ENCODE measurements around the gene STARD7. TPM values are rescaled to one million over a fixed set of nuclear protein-coding genes. Genes with fewer than 3 reads are reported as not detected.

The STARD7 gene
- total RNA-seq, 1 donor from 2014 or later = 147 TPM

- Histone ChIP-seq H3K9me3 (no peaks in the 10 kb centered on the region), H3K4me1 (peaks cover 37% of the 10 kb centered on the region), H3K27me3 (ENCODE audit: low read depth) (no peaks in the 10 kb centered on the region), H3K27ac (no peak overlapping the region), H3K4me3 (no peak overlapping the region), H3K36me3 (peaks cover 49% of the 10 kb centered on the region)
- intact Hi-C loops (cut with DNase I) = no loop called here
- ATAC-seq = peak in 1 of 2 donors; percentile 31
- no peak for TF ChIP-seq CTCF (IDR thresholded peaks at IDR 0.05)
- no peak for DNase-seq
Measured at GRCh38 chr2:96195410-96196066, 13.1 kb downstream of the STARD7 start.

DNA sequence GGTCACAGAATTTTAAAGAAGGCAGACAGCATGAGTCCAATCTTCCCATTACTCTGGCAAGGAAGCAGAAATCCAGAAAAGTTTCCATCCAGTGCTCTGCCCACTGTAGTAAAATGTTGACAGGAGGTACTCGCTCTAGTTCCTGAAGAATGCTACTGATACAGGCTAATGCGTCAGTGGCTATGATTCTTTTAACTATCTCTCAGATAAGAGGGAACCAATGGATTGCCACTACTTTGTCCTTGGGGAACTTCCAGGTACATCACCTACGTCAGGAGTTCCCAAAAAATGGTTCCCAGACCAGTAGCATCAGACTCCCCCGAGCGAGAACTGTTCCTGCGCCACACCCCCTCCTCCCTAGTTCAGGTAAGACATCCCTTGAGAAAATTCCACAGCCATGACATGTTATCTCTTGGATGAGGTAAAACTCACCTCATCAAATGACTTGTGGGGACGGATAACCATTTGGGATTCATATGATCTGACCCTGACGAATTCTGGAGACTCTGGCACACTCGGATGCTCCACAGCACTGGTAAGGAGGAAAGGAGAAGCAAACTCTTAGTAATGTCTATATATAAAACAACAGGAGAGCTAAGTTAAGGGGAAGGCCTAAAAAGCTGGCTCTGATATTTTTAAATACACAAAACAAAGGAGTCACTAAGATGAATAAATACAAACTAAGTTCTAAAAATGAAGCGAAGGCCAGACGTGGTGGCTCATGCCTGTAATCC lies 16.5 kb downstream of the STARD7 start:
- intact Hi-C loops (cut with DNase I) = no loop called here
- Histone ChIP-seq H3K27me3 (ENCODE audit: low read depth) (no peaks in the 10 kb centered on the region), H3K4me3 (no peak overlapping the region), H3K27ac (no peak overlapping the region), H3K4me1 (peaks cover 10% of the 10 kb centered on the region), H3K36me3 (peaks cover 82% of the 10 kb centered on the region), H3K9me3 (no peaks in the 10 kb centered on the region)
- ATAC-seq (no peak), DNase-seq (no peak)
- no peak for TF ChIP-seq CTCF (IDR thresholded peaks at IDR 0.05)

DNA sequence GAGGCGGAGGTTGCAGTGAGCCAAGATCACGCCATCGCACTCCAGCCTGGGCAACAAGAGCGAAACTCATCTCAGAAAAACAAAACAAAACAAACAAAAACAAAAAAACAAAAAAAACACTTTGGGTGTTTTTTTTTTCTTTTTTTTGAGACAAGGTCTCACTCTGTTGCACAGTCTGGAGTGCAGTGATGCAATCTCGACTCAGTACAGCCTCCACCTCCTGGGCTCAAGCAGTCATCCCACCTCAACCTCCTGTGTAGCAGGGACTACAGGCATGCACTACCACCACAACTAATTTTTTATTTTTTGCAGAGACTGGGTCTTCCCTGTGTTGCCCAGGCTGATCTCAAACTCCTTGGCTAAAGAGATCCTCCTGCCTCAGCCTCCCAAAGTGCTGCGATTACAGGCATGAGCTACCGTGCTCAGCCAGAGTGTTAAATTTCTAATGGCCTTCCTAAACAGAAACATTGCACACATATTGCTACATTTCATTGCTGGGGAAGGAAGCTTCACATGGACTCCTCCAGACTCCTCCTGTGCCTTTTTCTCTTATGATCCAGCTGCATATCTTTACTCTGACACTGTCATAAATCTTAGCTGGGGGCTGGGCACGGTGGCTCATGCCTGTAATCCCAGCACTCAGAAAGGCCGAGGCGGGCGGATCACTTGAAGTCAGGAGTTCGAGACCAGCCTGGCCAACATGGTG lies 19.7 kb downstream of the STARD7 start:
- Histone ChIP-seq H3K27me3 (ENCODE audit: low read depth) (no peaks in the 10 kb centered on the region), H3K4me3 (no peak overlapping the region), H3K36me3 (peaks cover 98% of the 10 kb centered on the region), H3K27ac (no peak overlapping the region), H3K4me1 (no peaks in the 10 kb centered on the region), H3K9me3 (no peaks in the 10 kb centered on the region)
- intact Hi-C loops (cut with DNase I) = no loop called here
- DNase-seq (no peak), ATAC-seq (no peak)
- no peak for TF ChIP-seq CTCF (IDR thresholded peaks at IDR 0.05)

- Histone ChIP-seq H3K4me3 (no peak overlapping the region), H3K4me1 (no peaks in the 10 kb centered on the region), H3K36me3 (peaks cover 77% of the 10 kb centered on the region), H3K27me3 (ENCODE audit: low read depth) (no peaks in the 10 kb centered on the region), H3K9me3 (no peaks in the 10 kb centered on the region), H3K27ac (no peak overlapping the region)
- no peak for TF ChIP-seq CTCF (IDR thresholded peaks at IDR 0.05)
- intact Hi-C loops (cut with DNase I) = no loop called here
- ATAC-seq (no peak), DNase-seq (no peak)
Measured at GRCh38 chr2:96186562-96186961, 22.1 kb downstream of the STARD7 start.

DNA sequence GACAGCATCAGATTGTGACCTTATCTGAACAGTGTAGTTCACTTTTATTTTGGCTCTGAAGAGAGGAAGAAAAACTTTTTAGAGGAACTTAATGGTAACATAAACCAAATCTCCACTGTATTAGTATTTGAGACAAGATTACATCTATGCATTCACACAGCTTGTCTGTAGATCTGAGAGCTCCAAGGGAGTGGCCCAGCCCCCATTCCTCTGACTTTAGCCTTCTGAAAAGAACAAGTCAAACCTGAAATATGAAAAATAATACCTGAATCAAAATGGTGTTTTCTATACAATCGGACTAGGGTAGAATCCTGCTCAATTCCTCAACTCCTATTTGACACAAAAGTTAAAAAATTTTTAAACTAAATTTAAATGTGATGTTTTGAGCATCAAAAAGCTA lies 23.1 kb downstream of the STARD7 start:
- peaks cover 67% of the 10 kb centered on the region for H3K36me3 ChIP-seq
- H3K27me3 ChIP-seq (ENCODE audit: low read depth) = no peaks in the 10 kb centered on the region
- ATAC-seq (no peak), DNase-seq (no peak)
- intact Hi-C loops (cut with DNase I) = no loop called here
- H3K9me3 ChIP-seq = no peaks in the 10 kb centered on the region
- no peaks in the 10 kb centered on the region for H3K4me1 ChIP-seq
- no peak for TF ChIP-seq CTCF (IDR thresholded peaks at IDR 0.05)
- H3K4me3 ChIP-seq = no peak overlapping the region
- no peak overlapping the region for H3K27ac ChIP-seq

All from lower lobe of right lung (tissue), 2 donors.